SK-N-SH treated with all-trans-retinoic acid at 6 μM for 48 hours (cell line): ENCODE measurements around the gene TRMT1.

Source experiments
- ATAC-seq: fragments of 200-7000 bp; cut with Tn5 transposase; 3 replicates; pipeline ENCODE4 v1.9.1; 2020; ENCODE audit warnings: mild to moderate bottlenecking, moderate library complexity
- ARNTL ChIP-seq: fragments of 450-650 bp; formaldehyde crosslinking; IDR thresholded peaks from 2 replicates; pipeline ENCODE4 v1.5.0; 2020; ENCODE audit warnings: low read depth, mild to moderate bottlenecking, moderate library complexity, borderline replicate concordance
- BACH2 ChIP-seq: fragments of 250-450 bp; sonication (Bioruptor Pico); IDR thresholded peaks from 2 replicates; pipeline ENCODE4 v1.9.0; 2021; ENCODE audit warnings: mild to moderate bottlenecking, borderline replicate concordance
- CREB5 ChIP-seq: fragments of 250-450 bp; sonication (Bioruptor Pico); IDR thresholded peaks from 2 replicates; pipeline ENCODE4 v1.5.1; 2020; ENCODE audit warnings: low read depth, mild to moderate bottlenecking, moderate library complexity
- CSDC2 ChIP-seq: fragments of 250-450 bp; sonication (Bioruptor Pico); IDR thresholded peaks from 2 replicates; pipeline ENCODE4 v1.5.0; 2020; ENCODE audit warnings: mild to moderate bottlenecking, moderate library complexity
- CSRNP3 ChIP-seq: fragments of 250-450 bp; sonication (Bioruptor Pico); IDR thresholded peaks from 2 replicates; pipeline ENCODE4 v1.5.1; 2021; ENCODE audit warnings: mild to moderate bottlenecking, moderate library complexity
- ESRRG ChIP-seq: fragments of 250-450 bp; sonication (Bioruptor Pico); IDR thresholded peaks from 2 replicates; pipeline ENCODE4 v1.6.1; 2021; ENCODE audit warnings: mild to moderate bottlenecking
- GLIS3 ChIP-seq: fragments of 250-450 bp; sonication (Bioruptor Pico); IDR thresholded peaks from 2 replicates; pipeline ENCODE4 v1.5.0; 2020; ENCODE audit warnings: mild to moderate bottlenecking, moderate library complexity
- ISL1 ChIP-seq: fragments of 250-450 bp; sonication (Bioruptor Pico); IDR thresholded peaks from 2 replicates; pipeline ENCODE4 v2.1.2; 2022; ENCODE audit warnings: mild to moderate bottlenecking, moderate library complexity
- OSR1 ChIP-seq: fragments of 250-450 bp; sonication (Bioruptor Pico); IDR thresholded peaks from 2 replicates; pipeline ENCODE4 v1.8.0; 2022; ENCODE audit warnings: moderate library complexity, mild to moderate bottlenecking, inconsistent platforms
- PATZ1 ChIP-seq: fragments of 250-450 bp; sonication (Bioruptor Pico); IDR thresholded peaks from 2 replicates; pipeline ENCODE4 v1.8.0; 2020; ENCODE audit warnings: mild to moderate bottlenecking, moderate library complexity, borderline replicate concordance
- POU6F1 ChIP-seq: fragments of 250-450 bp; sonication (Bioruptor Pico); IDR thresholded peaks from 2 replicates; pipeline ENCODE4 v1.8.0; 2021; ENCODE audit warnings: low read depth, mild to moderate bottlenecking, moderate library complexity, borderline replicate concordance
- RARB ChIP-seq: fragments of 250-450 bp; sonication (Bioruptor Pico); IDR thresholded peaks from 2 replicates; pipeline ENCODE4 v1.8.0; 2021; ENCODE audit warnings: mild to moderate bottlenecking, moderate library complexity
- SNAI2 ChIP-seq: fragments of 250-450 bp; sonication (Bioruptor Pico); IDR thresholded peaks from 2 replicates; pipeline ENCODE4 v1.5.0; 2020; ENCODE audit warnings: mild to moderate bottlenecking, moderate library complexity
- TOX ChIP-seq: fragments of 250-450 bp; sonication (Bioruptor Pico); IDR thresholded peaks from 2 replicates; pipeline ENCODE4 v1.8.0; 2021; ENCODE audit warnings: mild to moderate bottlenecking, moderate library complexity, borderline replicate concordance
- ZNF565 ChIP-seq: fragments of 450-650 bp; formaldehyde crosslinking; conservative IDR thresholded peaks from 2 replicates; pipeline ENCODE4 v1.5.0; 2020; ENCODE audit warnings: low read depth, mild to moderate bottlenecking, moderate library complexity
- ZNF70 ChIP-seq: fragments of 450-650 bp; formaldehyde crosslinking; IDR thresholded peaks from 2 replicates; pipeline ENCODE4 v1.5.0; 2020; ENCODE audit warnings: mild to moderate bottlenecking, moderate library complexity

The TRMT1 gene

GRCh38 chr19:13097463-13098258, 18.9 kb downstream of the TRMT1 start (continued):
- no peak for TF ChIP-seq PATZ1 (CRISPR knock-in tag)
- TF ChIP-seq POU6F1 = no peak
- TF ChIP-seq ESRRG = no peak

- TF ChIP-seq GLIS3 (CRISPR knock-in tag) (no peak), ESRRG (no peak), ZNF70 (CRISPR knock-in tag) (no peak), TOX (no peak), BACH2 (CRISPR knock-in tag) (no peak), ZNF565 (CRISPR knock-in tag) (no peak), PATZ1 (CRISPR knock-in tag) (no peak), CREB5 (CRISPR knock-in tag) (no peak), POU6F1 (no peak), SNAI2 (no peak)
- ATAC-seq = no peak
Observed at GRCh38 chr19:13097033-13097462, 19.5 kb downstream of the TRMT1 start.

- no peak for TF ChIP-seq ESRRG
- TF ChIP-seq OSR1 (CRISPR knock-in tag) = no peak
- no peak for TF ChIP-seq RARB
- no peak for TF ChIP-seq ARNTL (CRISPR knock-in tag)
- TF ChIP-seq ISL1 (CRISPR knock-in tag) = no peak
- TF ChIP-seq CSDC2 = no peak
- TF ChIP-seq CSRNP3 (CRISPR knock-in tag) = no peak
- TF ChIP-seq CREB5 (CRISPR knock-in tag) = no peak
- no peak for TF ChIP-seq ZNF70 (CRISPR knock-in tag)
- TF ChIP-seq BACH2 (CRISPR knock-in tag) = no peak
- no peak for ATAC-seq
Observed at GRCh38 chr19:13095934-13096927, 20.3 kb downstream of the TRMT1 start.
